Ascending aorta (tissue), 2 donors: ENCODE data around the gene LMX1B. TPM values are rescaled to one million over a fixed set of nuclear protein-coding genes. Genes with fewer than 3 reads are reported as not detected.

ENCODE experiments used
- DNase-seq, 2 donors: peaks; one replicate each; pipeline ENCODE4 v3.0.0-alpha.2; 2019; ENCODE audit warnings: low spot score in 2 of 2
- H3K27ac ChIP-seq, 2 donors: fragments of 200-600 bp; sonication (generic); one replicate each; pipeline ENCODE4 v1.5.1; 2016 to 2017; ENCODE audit warnings: mild to moderate bottlenecking in 1 of 2
- H3K27me3 ChIP-seq: fragments of 200-600 bp; sonication (generic); one replicate; pipeline ENCODE4 v1.5.1; 2017
- H3K36me3 ChIP-seq, 2 donors: fragments of 200-600 bp; sonication (generic); one replicate each; pipeline ENCODE4 v1.5.1; 2016
- H3K4me1 ChIP-seq, 2 donors: fragments of 200-600 bp; sonication (generic); one replicate each; pipeline ENCODE4 v1.5.1; 2016 to 2017; ENCODE audit warnings: mild to moderate bottlenecking in 1 of 2
- H3K4me3 ChIP-seq, 2 donors: fragments of 200-600 bp; sonication (generic); one replicate each; pipeline ENCODE4 v1.5.1; 2016 to 2017; ENCODE audit warnings: mild to moderate bottlenecking in 1 of 2
- H3K9me3 ChIP-seq, 2 donors: fragments of 200-600 bp; sonication (generic); one replicate each; pipeline ENCODE4 v1.5.1; 2016
- CTCF ChIP-seq, 3 experiments: fragments of 200-600 bp in 2 of 3; fragments of 450-650 bp in 1 of 3; sonication (generic) in 2 of 3; IDR thresholded peaks; one replicate each; pipeline ENCODE4 v1.5.1; 2016 to 2019; ENCODE audit warnings: antibody characterized with exemption in 3 of 3, mild to moderate bottlenecking in 1 of 3, moderate library complexity in 1 of 3
- intact Hi-C: fragments of 100-400 bp; cut with DNase I; formaldehyde crosslinking; loops from one replicate; pipeline ENCODE4 v1.15.1; 2023
- total RNA-seq: library from RNA; depleted of rRNA; stranded (reverse); fragments of >200 nt; gene quantifications from one replicate; pipeline ENCODE4 v1.1.0, GENCODE V29; 2016

LMX1B gene
- total RNA-seq, 1 donor from 2014 or later, result 1.9 TPM

- Histone ChIP-seq H3K36me3 (no peaks in the 10 kb centered on the region), H3K9me3 (no peaks in the 10 kb centered on the region), H3K4me3 (no peak overlapping the region), H3K27ac (no peak overlapping the region), H3K4me1 (no peaks in the 10 kb centered on the region), H3K27me3 (peaks cover 22% of the 10 kb centered on the region)
- peak in 1 of 2 donors; percentile 33 for DNase-seq
- intact Hi-C loops, result no loop called here
- TF ChIP-seq CTCF (IDR thresholded peaks at IDR 0.05), result no peak
Measured at GRCh38 chr9:126703002-126703865, 89.5 kb downstream of the LMX1B start.

- intact Hi-C loops, result loop anchor here (2.0 kb wide), 1 partner anchor 77 kb away; no protein-coding TSS in a partner anchor
- H3K27me3 ChIP-seq, result peaks cover 22% of the 10 kb centered on the region
- H3K36me3 ChIP-seq, result no peaks in the 10 kb centered on the region
- DNase-seq, result no peak
- no peaks in the 10 kb centered on the region for H3K4me1 ChIP-seq
- H3K27ac ChIP-seq, result no peak overlapping the region
- no peak overlapping the region for H3K4me3 ChIP-seq
- H3K9me3 ChIP-seq, result no peaks in the 10 kb centered on the region
- no peak for TF ChIP-seq CTCF (IDR thresholded peaks at IDR 0.05)
Measured at GRCh38 chr9:126703866-126704156, 90.1 kb downstream of the LMX1B start.

- Histone ChIP-seq H3K27me3 (peaks cover 22% of the 10 kb centered on the region), H3K36me3 (no peaks in the 10 kb centered on the region), H3K9me3 (no peaks in the 10 kb centered on the region), H3K27ac (no peak overlapping the region), H3K4me1 (no peaks in the 10 kb centered on the region), H3K4me3 (no peak overlapping the region)
- intact Hi-C loops, result loop anchor here (2.0 kb wide), 1 partner anchor 76 kb away; no protein-coding TSS in a partner anchor
- DNase-seq, result peak in 1 of 2 donors; percentile 49
- no peak for TF ChIP-seq CTCF (IDR thresholded peaks at IDR 0.05)
Measured at GRCh38 chr9:126704157-126704891, 90.6 kb downstream of the LMX1B start.

- Histone ChIP-seq H3K4me3 (peak overlapping the region in 1 of 2 donors; percentile 7), H3K4me1 (no peaks in the 10 kb centered on the region), H3K9me3 (no peaks in the 10 kb centered on the region), H3K27me3 (peaks cover 22% of the 10 kb centered on the region), H3K36me3 (no peaks in the 10 kb centered on the region), H3K27ac (no peak overlapping the region)
- peak; percentile 72 to 89 (median 83) for TF ChIP-seq CTCF (IDR thresholded peaks at IDR 0.05)
- intact Hi-C loops, result loop anchor here (2.0 kb wide), 1 partner anchor 76 kb away; no protein-coding TSS in a partner anchor
- DNase-seq, result peak in 1 of 2 donors; percentile 84
Measured at GRCh38 chr9:126704892-126705766, 91.4 kb downstream of the LMX1B start.
